ENCODE data around the gene SH2D7. TPM values are rescaled to one million over a fixed set of nuclear protein-coding genes. Genes with fewer than 3 reads are reported as not detected.

SH2D7 gene
- total RNA-seq, 1 experiment from 2014 or later = not detected

- Histone ChIP-seq H3K9me3 (ENCODE audit: control insufficient read depth, insufficient read depth, low read depth, low read length) (no peaks in the 10 kb centered on the region), H3K4me1 (ENCODE audit: control insufficient read depth, insufficient read depth, low read length) (no peaks in the 10 kb centered on the region), H3K4me3 (ENCODE audit: low read depth in 2 of 2, low read length in 2 of 2) (no peak overlapping the region), H3K27me3 (ENCODE audit: control insufficient read depth, insufficient read depth, low read length) (no peaks in the 10 kb centered on the region), H3K27ac (ENCODE audit: low read length) (no peak overlapping the region), H3K36me3 (ENCODE audit: control insufficient read depth, insufficient read depth, low read length) (no peaks in the 10 kb centered on the region)
- no peak for TF ChIP-seq CTCF (IDR thresholded peaks at IDR 0.05)
- TF ChIP-seq POLR2AphosphoS5 (IDR thresholded peaks at IDR 0.05; ENCODE audit: low read depth, low read length) = no peak
- ChIA-PET POLR2A (no interaction called here), CTCF (no interaction called here)
- BruUV-seq (replicated peaks) = no TSS peak
- intact Hi-C loops (cut with micrococcal nuclease; ENCODE audit: unreplicated experiment) (no loop called here), in situ Hi-C loops (cut with HindIII; ENCODE audit: low pct_unique_long_range_greater_than_20kb, low sequenced_read_pairs) (no loop called here)
- ATAC-seq = no peak
- no peak for DNase-seq (ENCODE audit: low read depth, low spot score)
These were observed 8.5 kb upstream of the SH2D7 start for GRCh38 chr15:78083687-78084448.

- Histone ChIP-seq H3K27me3 (ENCODE audit: control insufficient read depth, insufficient read depth, low read length) (no peaks in the 10 kb centered on the region), H3K9me3 (ENCODE audit: control insufficient read depth, insufficient read depth, low read depth, low read length) (no peaks in the 10 kb centered on the region), H3K36me3 (ENCODE audit: control insufficient read depth, insufficient read depth, low read length) (no peaks in the 10 kb centered on the region), H3K4me1 (ENCODE audit: control insufficient read depth, insufficient read depth, low read length) (no peaks in the 10 kb centered on the region), H3K4me3 (ENCODE audit: low read depth in 2 of 2, low read length in 2 of 2) (no peak overlapping the region), H3K27ac (ENCODE audit: low read length) (no peak overlapping the region)
- DNase-seq (ENCODE audit: low read depth, low spot score) (no peak), ATAC-seq (no peak)
- TF ChIP-seq TCF7L2 (IDR thresholded peaks at IDR 0.05; ENCODE audit: low read depth, low read length) = no peak
- TF ChIP-seq POLR2AphosphoS5 (IDR thresholded peaks at IDR 0.05; ENCODE audit: low read depth, low read length) = no peak
- TF ChIP-seq SIN3A (IDR thresholded peaks at IDR 0.05; ENCODE audit: borderline replicate concordance, insufficient read depth, low read depth, low read length) = no peak
- no peak for TF ChIP-seq CTCF (IDR thresholded peaks at IDR 0.05)
- no peak for TF ChIP-seq REST (IDR thresholded peaks at IDR 0.05; ENCODE audit: insufficient read depth in 1 of 2, low read depth in 2 of 2, low read length in 1 of 2)
- BruUV-seq (replicated peaks) = no TSS peak
- in situ Hi-C loops (cut with HindIII; ENCODE audit: low pct_unique_long_range_greater_than_20kb, low sequenced_read_pairs) (no loop called here), intact Hi-C loops (cut with micrococcal nuclease; ENCODE audit: unreplicated experiment) (no loop called here)
- POLR2A ChIA-PET = no interaction called here
- CTCF ChIA-PET = no interaction called here
These were observed 8.0 kb upstream of the SH2D7 start for GRCh38 chr15:78084449-78084750.

Measured in Panc1 (cell line).